ENCODE data around the gene IDI1.
"Not testable (repeated sequence)": the region's sequence is repeated elsewhere in the genome, so short reads cannot be mapped to it uniquely, and the experiment has no call there.

GRCh38 chr10:1009947-1010346 lies 39.0 kb downstream of the IDI1 start:
- TF ChIP-seq, protein P1, sequence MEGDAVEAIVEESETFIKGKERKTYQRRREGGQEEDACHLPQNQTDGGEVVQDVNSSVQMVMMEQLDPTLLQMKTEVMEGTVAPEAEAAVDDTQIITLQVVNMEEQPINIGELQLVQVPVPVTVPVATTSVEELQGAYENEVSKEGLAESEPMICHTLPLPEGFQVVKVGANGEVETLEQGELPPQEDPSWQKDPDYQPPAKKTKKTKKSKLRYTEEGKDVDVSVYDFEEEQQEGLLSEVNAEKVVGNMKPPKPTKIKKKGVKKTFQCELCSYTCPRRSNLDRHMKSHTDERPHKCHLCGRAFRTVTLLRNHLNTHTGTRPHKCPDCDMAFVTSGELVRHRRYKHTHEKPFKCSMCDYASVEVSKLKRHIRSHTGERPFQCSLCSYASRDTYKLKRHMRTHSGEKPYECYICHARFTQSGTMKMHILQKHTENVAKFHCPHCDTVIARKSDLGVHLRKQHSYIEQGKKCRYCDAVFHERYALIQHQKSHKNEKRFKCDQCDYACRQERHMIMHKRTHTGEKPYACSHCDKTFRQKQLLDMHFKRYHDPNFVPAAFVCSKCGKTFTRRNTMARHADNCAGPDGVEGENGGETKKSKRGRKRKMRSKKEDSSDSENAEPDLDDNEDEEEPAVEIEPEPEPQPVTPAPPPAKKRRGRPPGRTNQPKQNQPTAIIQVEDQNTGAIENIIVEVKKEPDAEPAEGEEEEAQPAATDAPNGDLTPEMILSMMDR (IDR thresholded peaks at IDR 0.05; ENCODE audit: low read depth, low read length, poor library complexity, severe bottlenecking): not testable (repeated sequence)
- TF ChIP-seq EZH2phosphoT487 (IDR thresholded peaks at IDR 0.05; ENCODE audit: borderline replicate concordance, low read length): not testable (repeated sequence)

Data from DOHH2 (cell line).